HG03354 (cell line): ENCODE data around the gene CNTN4.
"Not testable (repeated sequence)": the region's sequence is repeated elsewhere in the genome, so short reads cannot be mapped to it uniquely, and the experiment has no call there.

Source experiments
- ATAC-seq: cut with Tn5 transposase; IDR thresholded peaks from one replicate; pipeline ENCODE4 v1.9.1; 2021; ENCODE audit warnings: mild to moderate bottlenecking; ENCODE audit not compliant: unreplicated experiment, poor library complexity, severe bottlenecking

The CNTN4 gene

GRCh38 chr3:2976796-2977195 lies 878.1 kb downstream of the CNTN4 start:
- ATAC-seq: no peak

GRCh38 chr3:2978977-2979732 lies 880.5 kb downstream of the CNTN4 start:
- no peak for ATAC-seq

- no peak for ATAC-seq
Observed at GRCh38 chr3:2984005-2984830, 885.6 kb downstream of the CNTN4 start.

DNA sequence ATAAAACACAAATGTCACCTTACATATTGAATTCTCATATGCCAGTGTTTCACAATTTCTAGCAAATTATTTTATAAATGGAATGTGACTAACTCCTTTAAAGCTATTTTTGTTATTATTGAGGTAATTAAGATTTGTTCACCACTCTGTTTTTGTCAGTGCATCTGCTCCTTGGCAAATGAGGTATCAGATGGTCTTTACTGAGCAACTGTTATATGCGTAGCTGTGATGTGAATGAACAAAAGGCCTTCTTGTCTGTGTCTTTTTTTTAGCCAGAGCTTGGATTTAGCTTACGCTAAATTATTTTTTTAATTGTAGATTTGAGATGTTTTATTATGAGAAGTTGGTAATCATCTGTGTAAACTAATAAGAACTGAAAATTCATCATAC lies 886.2 kb downstream of the CNTN4 start:
- no peak for ATAC-seq

GRCh38 chr3:2985479-2985878 lies 886.8 kb downstream of the CNTN4 start:
- peak; percentile 59 for ATAC-seq

- ATAC-seq: no peak
Observed at GRCh38 chr3:2992534-2992933, 893.9 kb downstream of the CNTN4 start.

DNA sequence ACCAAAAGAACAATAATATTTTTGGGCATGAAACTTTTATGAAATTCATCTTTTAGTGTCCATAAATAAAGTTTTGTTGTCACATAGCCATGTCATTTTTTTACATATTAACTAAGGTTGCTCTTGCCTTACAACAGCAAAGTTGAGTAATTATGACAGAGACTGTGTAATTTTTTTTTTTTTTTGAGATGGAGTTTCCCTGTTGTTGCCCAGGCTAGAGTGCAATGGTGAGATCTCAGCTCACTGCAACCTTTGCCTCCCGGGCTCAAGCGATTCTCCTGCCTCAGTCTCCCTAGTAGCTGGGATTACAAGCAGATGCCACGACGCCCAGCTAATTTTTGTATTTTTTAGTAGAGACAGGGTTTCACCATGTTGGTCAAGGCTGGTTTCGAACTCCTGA lies 894.5 kb downstream of the CNTN4 start:
- not testable (repeated sequence) for ATAC-seq

GRCh38 chr3:2993736-2994135 lies 895.1 kb downstream of the CNTN4 start:
- no peak for ATAC-seq

DNA sequence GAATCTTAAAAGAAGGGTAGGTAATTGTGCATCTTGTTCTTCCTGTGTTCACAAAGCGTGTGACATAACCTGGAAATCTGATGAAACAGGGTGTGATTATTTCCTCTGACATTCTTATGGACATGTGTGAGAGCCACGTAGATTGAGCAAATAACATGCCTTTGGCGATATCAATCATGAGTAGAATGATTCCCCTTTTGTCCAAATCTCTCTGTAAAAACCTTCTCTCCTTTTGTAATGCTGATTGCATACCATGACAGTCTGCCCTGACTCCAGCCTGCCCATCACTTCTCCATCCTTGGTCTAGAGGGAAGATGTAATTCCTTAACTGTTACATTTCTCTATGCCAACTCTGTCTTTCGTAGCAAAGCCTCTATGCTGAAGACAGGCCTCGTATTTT lies 896.5 kb downstream of the CNTN4 start:
- no peak for ATAC-seq

DNA sequence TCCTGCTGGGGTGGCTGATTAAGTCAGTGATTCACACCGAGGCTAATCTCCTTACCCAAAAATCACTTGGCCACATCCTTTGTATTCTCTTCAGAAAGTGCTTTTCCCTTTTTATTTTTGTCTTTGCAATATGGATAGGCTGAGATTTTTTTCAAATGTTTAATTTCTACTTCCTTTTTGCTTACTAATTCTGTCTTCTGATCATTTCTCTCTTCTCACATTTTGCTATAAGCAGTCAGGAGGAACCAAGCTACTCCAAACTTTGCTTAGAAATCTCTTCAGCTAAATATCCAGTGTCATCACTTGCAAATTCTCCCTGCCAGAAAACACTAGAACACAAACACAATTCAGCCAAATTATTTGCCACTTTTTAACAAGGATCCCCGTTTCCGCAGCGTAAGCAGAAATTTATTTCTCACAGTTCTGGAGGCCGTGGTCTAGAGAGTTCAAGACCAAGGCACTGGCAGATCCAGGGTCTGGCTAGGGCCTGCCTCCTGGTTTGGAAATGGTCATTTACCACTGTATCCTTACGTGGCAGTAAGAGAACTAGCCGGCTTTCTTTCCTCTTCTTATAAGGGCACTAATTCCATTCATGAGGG lies 906.6 kb downstream of the CNTN4 start:
- no peak for ATAC-seq

GRCh38 chr3:3013317-3014052 lies 914.8 kb downstream of the CNTN4 start:
- ATAC-seq: no peak

- peak; percentile 67 for ATAC-seq
Observed at GRCh38 chr3:3015185-3016089, 916.8 kb downstream of the CNTN4 start.

DNA sequence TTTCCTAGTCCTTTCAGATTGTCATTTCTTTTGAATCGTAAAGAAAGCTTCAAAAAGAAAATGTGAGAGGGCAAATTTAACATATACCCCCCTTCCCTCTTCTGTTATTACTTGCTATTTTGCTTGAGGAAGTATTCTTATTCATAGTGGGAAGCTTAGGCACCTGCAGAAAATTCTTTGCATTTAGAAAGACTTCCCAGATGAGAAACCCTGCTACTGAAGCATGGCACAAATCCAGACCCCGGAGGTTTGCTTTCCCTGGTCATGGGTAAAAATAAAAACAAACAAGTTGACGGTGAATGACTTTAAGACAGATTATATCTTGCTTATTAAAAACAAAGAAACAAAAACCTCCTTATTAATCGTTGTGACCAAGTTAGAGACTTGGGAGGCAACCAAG lies 917.6 kb downstream of the CNTN4 start:
- no peak for ATAC-seq

DNA sequence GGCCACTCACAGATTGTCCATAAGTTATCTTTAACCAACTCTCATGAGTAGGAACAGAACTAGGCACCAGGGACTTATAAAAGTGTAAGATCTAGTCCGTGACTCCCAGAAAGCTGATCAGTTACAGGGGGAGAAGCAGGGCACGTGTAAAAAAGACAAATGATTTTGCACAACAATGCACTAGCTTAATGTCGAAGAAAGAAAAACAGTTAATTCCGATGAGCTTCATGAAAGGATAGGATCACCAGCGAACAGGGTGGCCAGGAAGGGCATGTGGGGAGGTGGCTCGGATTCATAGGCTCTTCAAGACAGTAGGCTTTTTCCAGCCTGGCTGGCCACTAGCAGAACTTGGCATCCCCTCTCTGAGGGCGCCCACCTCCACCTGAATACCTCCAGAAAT lies 921.5 kb downstream of the CNTN4 start:
- ATAC-seq: no peak

DNA sequence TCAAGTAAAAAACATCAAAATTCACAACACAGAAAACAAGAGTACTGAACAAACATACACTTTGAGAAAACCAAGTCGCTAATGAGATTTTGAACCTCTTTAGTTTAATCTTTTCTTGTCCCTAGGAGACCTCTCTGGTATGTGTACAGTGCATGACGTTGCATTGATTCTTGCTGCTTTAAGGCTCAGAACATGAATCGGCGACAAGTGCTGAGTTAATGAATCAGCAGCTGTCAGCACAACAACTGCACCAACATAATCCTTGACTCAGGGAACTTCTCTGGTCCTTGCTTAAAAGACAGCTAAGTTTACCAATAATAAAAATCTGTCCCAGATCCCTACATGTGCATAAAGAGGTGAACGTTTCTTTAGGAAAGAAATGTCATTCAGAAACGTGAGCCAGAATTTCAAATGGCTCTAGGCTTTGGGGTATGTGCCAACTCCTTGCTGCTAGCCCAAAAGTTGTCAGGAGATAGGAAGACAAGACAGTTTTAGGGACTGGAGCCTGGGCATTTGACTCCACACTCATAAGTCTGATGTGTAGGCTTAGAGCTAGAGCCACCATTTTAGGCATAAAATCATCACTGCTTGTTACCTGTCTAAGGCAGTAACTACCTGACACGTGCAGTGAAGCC lies 924.6 kb downstream of the CNTN4 start:
- ATAC-seq: no peak

DNA sequence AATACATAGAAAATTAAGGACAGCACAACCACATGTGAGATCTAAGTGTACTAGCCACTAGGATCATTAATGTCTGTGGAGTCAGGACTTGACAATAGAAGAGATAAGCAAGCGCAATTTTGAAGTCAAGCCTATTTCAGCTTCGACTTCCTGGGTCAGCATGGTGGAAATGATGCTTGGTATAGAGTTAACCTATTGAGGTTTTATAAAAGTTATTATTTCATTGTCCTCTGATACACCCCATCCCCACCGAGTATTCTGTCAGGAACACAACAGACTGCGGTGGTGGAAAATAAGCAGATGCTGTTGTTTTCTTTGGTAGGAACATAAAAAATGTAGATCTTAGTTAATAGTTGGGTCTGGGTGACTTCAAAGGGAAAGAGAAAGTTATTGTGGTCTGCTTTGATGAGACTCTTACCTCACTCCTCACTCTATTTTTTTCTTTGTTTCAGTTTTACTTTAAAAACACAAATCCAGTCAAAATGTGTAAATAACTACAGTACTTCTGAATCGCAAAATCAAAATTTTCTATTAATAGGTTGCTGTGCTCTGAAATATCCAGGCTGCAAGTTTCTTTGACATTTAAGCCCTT lies 929.4 kb downstream of the CNTN4 start:
- peak; percentile 93 for ATAC-seq

DNA sequence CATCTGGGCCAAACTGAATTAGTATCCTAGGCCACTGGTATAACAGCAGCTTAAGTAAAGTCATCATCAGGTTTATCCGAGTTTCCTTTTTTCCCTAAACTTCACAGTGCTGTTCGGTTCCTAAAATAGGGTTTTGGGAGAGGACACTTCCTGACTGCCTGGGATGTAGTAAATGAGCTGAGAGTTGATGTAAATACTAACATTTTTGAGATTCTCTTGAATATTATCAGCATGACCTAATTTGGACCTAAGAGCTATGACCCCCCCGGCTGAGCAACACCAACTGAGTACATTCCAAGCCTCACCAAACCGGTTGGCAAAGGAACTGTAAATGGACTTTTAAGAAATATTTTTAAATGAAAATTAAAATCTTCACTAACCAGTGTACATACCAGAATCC lies 932.7 kb downstream of the CNTN4 start:
- no peak for ATAC-seq

- ATAC-seq: no peak
Observed at GRCh38 chr3:3037156-3037555, 938.5 kb downstream of the CNTN4 start.
